ENCODE data around the gene STAP2. TPM values are rescaled to one million over a fixed set of nuclear protein-coding genes. Genes with fewer than 3 reads are reported as not detected.

The STAP2 gene
- total RNA-seq, 4 donors from 2014 or later: 1.5 to 2.9 (median 1.8) TPM

DNA sequence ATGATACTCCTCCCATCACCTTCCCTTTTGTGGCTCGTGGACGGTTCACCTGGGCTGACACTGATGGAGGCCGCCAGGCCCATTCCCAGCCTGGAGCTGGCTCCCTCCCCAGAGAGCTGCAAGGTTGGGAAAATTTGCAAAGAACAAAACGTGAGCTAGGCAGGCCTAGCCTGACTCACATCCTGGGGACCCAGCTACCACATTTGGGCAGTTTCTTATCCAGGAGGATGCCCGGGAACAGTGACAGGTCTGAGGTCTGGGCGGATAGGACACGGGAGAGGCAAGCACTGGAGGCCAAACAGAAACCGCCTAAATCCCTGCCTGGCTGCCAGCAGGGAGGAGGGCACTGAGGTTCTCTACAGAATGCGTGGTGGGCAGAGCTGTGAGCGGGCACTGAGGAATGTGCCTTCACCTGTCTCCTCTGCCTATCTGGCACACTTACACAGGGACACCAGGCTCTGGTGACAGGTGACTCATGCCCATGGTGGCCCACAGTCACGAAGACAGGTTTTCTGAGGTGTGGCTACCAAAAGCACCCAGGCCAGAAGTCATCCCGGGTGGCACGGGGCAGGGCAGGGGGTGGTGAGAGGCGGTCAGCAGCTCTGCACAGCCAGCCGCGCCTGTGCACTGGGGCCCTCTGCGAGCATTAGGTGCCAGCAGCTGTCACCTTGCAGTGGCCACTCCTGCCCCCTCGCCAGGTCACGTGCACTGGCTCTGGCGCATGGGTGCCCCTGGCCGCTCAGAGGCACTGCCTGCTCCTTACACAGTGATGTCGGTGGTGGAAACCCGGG, 38.6 kb upstream of the STAP2 start:
- TF ChIP-seq, protein P1, sequence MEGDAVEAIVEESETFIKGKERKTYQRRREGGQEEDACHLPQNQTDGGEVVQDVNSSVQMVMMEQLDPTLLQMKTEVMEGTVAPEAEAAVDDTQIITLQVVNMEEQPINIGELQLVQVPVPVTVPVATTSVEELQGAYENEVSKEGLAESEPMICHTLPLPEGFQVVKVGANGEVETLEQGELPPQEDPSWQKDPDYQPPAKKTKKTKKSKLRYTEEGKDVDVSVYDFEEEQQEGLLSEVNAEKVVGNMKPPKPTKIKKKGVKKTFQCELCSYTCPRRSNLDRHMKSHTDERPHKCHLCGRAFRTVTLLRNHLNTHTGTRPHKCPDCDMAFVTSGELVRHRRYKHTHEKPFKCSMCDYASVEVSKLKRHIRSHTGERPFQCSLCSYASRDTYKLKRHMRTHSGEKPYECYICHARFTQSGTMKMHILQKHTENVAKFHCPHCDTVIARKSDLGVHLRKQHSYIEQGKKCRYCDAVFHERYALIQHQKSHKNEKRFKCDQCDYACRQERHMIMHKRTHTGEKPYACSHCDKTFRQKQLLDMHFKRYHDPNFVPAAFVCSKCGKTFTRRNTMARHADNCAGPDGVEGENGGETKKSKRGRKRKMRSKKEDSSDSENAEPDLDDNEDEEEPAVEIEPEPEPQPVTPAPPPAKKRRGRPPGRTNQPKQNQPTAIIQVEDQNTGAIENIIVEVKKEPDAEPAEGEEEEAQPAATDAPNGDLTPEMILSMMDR (IDR thresholded peaks at IDR 0.05; ENCODE audit: low read depth): no peak

DNA sequence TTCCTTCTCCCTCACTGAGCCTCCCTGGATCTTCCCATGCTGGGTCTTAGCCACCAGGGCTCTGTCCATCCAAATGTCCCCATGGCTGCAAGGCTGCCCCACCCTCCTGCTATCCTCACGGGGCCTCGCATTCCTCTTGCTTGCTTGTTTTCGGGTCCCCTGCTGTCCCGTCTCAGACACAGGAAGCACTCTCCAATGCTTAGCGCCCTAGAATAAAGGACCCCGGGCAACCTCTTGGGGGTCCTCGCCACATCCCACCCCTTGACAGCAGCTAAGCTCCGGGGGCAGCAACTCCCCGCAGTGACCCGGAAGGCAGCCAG, 38.0 kb upstream of the STAP2 start:
- TF ChIP-seq, protein P1 (IDR thresholded peaks at IDR 0.05; ENCODE audit: low read depth): no peak

DNA sequence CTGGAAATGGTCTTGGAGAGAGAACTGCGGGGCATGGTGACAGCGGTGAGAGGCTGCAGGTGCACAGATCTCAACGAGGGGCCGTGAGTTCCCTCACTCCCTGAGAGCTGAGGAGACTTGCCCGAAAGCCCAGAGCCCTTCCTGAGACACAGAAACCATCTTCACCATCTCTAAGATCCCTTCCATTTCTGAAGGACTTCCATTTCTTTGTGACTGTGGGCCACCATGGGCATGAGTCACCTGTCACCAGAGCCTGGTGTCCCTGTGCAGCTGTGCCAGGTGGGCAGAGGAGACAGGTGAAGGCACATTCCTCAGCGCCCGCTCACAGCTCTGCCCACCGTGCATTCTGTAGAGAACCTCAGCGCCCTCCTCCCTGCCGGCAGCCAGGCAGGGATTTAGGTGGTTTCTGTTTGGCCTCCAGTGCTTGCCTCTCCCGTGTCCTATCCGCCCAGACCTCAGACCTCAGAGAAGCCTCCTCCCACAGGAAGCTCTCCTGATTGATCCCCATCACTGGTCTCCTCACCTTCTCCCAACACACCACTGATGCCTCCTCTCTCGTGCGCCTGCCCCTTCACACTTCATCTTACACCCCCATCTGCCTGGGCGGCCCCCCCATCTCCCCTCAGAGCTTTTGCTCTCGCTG, 37.5 kb upstream of the STAP2 start:
- TF ChIP-seq, protein P1 (IDR thresholded peaks at IDR 0.05; ENCODE audit: low read depth): no peak

DNA sequence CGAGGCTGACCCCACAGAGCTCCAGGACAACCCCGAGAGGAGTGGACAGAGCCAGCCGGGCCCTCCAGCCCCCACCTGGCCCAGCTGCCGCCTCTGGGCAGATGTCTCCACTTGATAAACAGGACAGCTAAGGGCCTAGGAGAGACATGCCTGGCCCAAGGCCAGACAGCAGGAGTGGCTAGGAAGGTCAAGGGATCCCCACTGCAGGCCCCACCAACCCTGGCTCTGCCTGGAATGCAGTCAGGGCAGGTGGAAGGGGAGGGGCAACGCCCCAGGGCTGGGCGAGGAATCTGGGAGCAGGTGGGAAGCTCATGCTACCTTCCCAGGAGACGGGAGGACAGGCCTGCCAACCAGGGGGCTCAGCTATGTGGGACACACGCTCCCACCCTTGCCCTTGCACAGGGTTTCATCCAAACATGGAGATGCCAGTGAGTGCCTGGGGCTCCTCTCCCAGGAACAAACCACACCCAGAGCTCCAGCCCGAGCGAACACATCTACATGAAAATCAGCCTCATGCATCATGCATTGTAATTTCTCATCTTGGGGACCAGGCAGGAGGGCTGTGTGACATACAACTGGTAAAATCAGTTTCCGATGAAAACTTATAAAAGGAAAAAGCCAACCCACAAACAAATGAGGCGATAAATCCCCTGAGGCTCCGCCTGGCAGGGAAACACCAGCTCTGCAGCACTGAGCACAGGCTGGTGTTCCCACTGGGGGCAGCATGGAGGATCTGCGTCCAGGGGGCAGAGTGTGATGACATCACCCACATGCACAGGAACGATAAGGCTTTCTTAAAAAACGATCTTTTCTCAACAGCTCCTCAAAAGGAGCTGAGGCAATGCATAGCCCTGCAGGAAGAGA, 36.8 kb upstream of the STAP2 start:
- TF ChIP-seq, protein P1 (IDR thresholded peaks at IDR 0.05; ENCODE audit: low read depth): no peak

DNA sequence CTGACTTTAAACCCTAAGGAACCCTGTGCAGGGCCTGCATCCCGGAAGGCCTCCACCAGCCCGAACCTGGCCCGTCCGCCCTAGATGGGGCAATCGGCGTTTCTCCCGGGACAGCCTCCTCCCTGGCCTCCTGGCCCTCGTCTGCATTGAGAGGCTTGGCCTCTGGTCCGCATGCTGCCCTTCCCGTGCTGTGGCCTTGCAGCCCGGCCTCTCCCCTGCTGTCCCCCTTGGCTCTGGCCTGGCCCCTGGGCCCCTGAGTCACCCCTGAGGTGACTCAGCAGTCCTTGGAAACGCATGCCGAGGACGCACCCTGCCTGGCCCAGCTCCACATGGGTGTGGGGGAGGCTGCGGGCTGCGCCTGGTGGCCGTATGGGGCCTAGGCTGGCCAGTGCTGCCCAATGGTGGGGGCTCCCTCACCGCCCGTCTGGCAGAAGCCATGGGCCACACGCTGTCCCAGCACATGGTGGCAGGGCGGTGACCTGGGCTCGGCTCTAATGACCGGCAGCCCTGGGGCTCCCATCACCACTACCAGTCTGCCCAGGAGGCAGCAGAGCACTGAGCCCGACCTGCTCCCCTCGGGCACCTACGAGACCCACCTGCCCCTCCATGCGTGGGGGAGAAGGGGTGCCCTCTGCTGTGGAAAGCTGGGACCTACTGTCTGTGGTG, 36.0 kb upstream of the STAP2 start:
- TF ChIP-seq, protein P1 (IDR thresholded peaks at IDR 0.05; ENCODE audit: low read depth): no peak

DNA sequence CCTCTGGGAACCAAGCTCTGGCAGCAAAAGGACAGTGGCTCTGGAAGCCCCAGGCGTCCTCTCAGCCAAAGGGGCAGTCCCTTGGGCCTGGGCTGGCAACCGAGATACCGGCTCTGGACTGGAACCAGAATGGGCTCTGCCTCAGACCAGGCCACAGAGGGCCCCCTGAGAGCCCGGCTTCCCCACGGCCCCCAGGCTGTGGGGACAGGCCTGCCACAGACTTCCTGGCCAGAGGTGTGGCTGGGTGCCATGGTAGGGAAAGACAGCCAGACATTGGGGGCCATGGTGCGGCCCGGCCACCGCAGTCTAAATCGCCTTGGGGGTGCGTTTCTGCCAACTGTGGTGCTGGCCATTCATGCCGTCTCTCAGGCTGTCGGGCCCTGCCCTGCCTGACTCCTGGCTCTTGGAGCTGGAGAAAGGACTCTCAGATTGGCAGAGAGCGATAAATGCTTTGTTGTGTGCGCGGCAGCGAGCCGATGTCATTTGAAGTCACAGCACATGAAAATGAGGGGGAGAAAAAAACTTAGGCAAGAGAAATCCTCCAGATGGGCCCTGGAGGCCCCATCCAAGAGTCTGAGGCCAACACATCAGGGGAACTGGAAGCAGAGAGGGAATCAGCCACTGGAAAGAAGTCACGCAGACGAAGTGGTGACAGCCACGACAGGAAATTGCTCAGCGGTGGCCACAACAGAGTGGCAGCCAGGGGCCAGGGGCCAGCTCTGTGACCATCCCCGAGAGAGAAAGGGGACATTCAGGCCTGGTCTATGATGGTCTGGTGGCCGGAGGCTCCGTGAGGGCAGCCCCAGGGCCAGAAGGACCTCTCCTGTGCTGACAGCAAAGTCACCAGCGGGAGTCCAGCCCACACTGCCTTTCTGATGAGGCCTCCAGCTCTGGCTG, 35.2 kb upstream of the STAP2 start:
- TF ChIP-seq, protein P1 (IDR thresholded peaks at IDR 0.05; ENCODE audit: low read depth): no peak
